GM21360 (cell line): ENCODE results near the gene CISH.

Source experiments
- ATAC-seq: cut with Tn5 transposase; IDR thresholded peaks from one replicate; pipeline ENCODE4 v1.9.1; 2021; ENCODE audit warnings: mild to moderate bottlenecking, moderate library complexity; ENCODE audit not compliant: unreplicated experiment

The CISH gene

GRCh38 chr3:50615190-50615589 is 3.6 kb upstream of the CISH start:
- no peak for ATAC-seq

GRCh38 chr3:50612970-50613846 is 1.6 kb upstream of the CISH start:
- ATAC-seq: no peak

GRCh38 chr3:50612234-50612882 is 784 bp upstream of the CISH start:
- ATAC-seq: no peak

- ATAC-seq: no peak
Observed at GRCh38 chr3:50610992-50611463, 546 bp downstream of the CISH start.

GRCh38 chr3:50610181-50610971 is 1.2 kb downstream of the CISH start:
- ATAC-seq: no peak

- ATAC-seq: no peak
Observed at GRCh38 chr3:50609763-50610085, 1.9 kb downstream of the CISH start.

GRCh38 chr3:50609071-50609762 is 2.4 kb downstream of the CISH start:
- ATAC-seq: no peak

GRCh38 chr3:50608278-50608677 is 3.3 kb downstream of the CISH start:
- ATAC-seq: no peak

- ATAC-seq: no peak
Observed at GRCh38 chr3:50607271-50608091, 4.1 kb downstream of the CISH start.

- ATAC-seq: no peak
Observed at GRCh38 chr3:50606596-50606995, 5.0 kb downstream of the CISH start.

GRCh38 chr3:50605901-50606326 is 5.7 kb downstream of the CISH start:
- ATAC-seq: no peak

- ATAC-seq: no peak
Observed at GRCh38 chr3:50604628-50605588, 6.7 kb downstream of the CISH start.

- no peak for ATAC-seq
Observed at GRCh38 chr3:50604110-50604621, 7.4 kb downstream of the CISH start.

GRCh38 chr3:50603261-50604109 is 8.1 kb downstream of the CISH start:
- ATAC-seq: no peak

- ATAC-seq: no peak
Observed at GRCh38 chr3:50602595-50603191, 8.9 kb downstream of the CISH start.

GRCh38 chr3:50600841-50601591 is 10.6 kb downstream of the CISH start:
- ATAC-seq: no peak
